HG03378 (cell line): Measurements from ENCODE around the gene USP24.

ENCODE experiments used
- ATAC-seq: cut with Tn5 transposase; IDR thresholded peaks from one replicate; pipeline ENCODE4 v1.9.1; 2021; ENCODE audit warnings: mild to moderate bottlenecking, moderate library complexity; ENCODE audit not compliant: unreplicated experiment

Gene USP24

DNA sequence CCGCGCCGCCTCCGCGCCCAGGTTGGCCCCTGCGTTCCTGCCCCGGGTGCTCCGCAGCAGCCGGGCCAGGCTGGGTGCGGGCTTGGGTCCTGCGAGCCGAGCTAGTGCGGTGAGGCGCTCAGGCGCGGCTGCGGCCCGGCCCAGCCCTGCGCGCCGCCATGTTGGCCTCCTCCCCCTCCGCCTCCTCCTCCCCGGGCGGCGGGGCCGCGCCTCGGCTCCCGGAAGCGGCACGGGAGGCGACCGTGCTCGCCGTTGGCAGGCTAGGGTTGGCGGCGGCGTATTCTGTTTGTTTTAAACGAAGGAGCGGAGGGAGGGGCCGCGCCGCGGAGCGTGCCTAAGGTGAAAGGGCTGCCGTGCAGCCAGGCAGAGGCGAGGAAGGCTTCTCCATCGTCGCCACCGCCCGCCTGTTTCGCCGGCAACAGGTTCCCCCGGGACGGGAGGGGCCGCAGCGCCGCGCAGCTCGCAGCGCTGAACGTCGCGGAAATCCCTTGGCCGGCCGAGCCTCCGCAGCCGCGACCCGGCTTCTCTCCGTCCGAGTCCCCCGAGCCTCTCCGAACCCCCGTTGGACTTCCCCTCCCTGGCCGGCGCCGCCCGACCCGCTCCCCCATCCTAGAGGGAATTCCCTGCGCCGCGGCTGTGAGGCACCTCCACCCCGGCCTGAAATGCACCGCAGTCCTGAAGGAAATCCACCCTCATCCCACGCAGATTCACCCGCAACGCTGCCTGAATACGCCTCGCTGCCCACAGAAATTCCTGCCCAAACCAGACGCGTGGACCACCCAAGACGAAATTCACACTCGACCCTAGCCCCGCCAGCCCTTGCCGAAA is at the start of gene USP24:
Gene USP24 (minus strand): TSS at position 171 of the 828 bp plus-strand sequence. CDS start 251 bp downstream, outside the sequence.
- peak; percentile 38 for ATAC-seq

DNA sequence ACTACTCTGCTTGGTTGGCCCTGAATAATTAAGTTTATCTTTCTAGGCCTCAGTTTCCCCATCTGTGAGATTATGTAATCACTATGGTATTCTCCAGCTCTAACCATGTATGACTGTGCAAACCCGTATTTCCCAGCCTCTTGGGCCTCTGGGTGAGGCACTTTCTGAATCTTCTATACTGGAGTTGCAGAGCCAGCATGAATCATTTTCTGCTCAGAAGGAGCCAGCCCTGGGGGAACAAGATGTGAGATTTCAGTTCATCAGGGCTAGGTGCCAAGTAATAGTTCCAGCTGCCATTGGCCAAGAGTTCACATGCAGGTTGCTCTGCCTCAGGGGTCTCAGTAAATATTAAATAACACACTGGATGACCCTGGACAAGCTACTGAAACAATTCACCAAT is 47.7 kb upstream of the USP24 start:
- no peak for ATAC-seq

DNA sequence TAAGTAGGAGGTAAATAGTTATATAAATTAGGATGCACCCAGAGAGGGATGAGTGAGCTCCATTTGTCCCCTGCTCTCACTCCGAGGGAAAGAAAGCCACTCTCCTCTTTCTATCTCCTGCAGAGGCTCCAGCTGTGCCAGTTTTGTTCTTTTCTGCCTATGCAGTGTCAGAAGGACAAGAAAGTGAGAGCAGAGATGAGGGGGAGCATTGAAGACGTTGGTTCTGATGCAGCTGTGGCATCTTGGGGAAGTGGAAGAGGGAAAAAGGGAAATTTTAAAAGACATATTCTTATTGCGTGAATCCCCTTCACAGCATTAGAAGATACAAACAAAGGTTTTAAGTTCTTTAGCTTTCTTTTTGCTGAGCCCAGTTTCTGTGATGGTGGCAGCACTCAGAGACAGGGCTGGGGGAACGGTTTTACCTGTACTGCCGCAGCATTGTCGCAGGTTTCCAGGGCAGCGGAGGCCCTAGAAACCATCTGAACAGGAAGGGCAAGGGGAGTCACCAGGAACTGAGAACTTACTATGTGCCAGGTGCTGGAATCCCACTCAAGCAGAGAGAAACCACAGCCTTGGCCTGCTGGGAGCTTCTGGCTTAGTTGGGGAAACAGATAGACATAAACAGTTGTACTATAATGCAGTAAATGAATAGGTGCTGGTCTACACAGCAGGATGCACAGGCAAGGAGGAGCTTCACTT is 44.9 kb upstream of the USP24 start:
- peak; percentile 35 for ATAC-seq

DNA sequence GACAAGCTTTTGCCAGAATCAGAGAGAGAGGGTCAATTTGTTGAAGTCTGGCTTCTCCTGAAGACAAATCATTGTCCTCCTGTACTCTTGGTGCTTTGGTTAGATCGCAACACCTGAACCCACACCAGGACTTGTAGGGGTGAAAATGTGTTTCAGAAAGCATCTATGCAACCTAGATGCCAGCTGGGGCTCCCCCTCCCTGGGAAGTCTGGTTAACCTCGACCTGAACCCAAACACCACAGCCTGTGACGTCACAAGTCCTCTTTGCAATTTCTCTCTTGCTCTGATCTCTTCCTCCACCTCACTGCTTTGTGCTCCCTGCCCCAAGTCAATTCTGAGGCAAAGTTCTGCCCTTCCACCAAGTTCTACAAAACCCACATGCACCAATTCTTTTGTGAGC is 42.8 kb upstream of the USP24 start:
- peak; percentile 66 for ATAC-seq

DNA sequence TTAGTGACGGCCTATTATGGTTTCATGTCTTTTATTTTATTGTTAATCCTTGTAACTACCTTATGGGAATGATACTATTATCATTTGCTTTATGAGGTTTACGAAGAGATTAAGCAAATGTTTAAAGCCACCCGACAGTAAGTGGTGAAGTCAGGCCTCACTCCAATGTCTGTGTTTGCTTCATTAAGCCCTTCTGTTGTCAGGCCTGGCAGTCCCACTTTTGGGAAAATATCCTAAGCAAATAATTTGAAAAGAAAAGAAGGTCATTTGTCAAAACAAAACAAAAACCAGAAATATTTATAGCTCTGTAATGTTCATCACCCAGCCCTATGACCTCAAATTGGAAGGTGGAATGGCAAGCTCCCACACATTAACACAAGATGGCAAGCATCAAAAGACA is 40.7 kb upstream of the USP24 start:
- ATAC-seq: peak; percentile 6

DNA sequence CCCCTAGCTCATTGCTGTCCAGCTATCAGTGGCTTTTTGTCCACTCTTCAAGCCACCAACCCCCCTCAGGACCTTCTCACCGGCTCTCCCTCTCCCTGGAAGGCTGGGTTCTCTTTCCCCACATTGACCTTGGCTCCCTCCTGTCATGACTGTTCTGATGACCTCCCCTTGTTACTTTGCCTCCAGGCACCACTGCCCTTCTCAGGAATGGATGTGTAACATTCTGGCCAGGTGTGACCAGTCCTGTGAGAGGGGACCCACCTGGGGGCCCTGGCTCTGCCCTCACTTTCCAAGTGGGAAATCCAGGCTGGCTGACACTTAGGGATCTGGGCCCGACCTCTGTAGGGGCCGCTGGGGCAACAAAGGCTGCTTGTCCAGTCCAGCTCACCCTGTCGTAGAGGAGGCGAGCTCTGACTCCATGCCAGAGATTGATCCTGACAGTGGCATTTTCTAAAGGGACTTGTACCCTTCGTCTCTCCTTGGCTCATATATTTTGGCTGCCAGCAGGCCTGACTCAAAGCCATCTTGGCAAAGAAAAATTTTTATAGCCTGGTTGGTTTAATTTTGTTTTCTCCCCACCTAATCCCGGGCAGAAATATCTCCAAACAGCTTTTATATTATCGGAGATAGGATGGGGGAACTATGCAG is 37.9 kb upstream of the USP24 start:
- no peak for ATAC-seq

- no peak for ATAC-seq
Measured at GRCh38 chr1:55250399-55251075, 35.4 kb upstream of the USP24 start.

GRCh38 chr1:55249646-55250398 is 34.7 kb upstream of the USP24 start:
- ATAC-seq: no peak

DNA sequence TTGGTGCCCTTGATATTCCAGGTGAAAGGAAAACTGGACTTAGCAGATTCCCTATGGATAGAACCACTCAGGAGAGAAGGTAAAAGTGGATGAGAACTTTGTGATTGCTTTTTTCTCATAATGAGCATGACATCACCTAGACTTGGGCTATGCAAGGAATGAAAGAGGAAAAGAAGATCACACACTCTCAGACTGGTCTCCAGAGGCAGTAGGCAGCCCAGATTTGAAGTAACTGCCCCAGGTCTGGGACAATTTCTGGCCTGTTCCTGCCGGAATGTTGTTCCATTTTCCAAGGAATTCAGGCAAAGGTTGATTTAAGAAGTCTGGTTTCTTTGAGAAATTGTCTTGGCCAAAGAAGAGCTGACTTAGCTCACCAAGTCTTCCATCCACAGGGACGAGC is 31.7 kb upstream of the USP24 start:
- ATAC-seq: no peak

DNA sequence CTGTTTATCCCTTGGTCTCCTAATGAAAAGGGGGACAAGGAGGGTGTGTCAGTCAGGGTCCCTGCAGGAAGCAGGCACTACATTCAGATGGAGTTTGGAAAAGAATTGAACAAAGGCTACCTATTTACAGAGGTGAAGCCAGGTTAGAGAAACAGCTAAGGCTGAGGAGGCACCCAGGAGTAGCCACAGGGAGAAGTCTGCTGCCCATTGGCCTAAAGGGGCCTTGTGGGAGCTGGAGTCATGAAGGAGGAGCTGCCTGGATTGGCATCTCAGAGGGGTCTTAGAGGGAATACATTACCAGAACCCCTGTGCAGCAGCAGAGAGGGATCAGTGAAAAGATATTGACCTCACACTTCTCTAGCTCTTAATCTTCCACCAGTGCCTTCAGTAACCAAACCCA is 31.2 kb upstream of the USP24 start:
- ATAC-seq: no peak

GRCh38 chr1:55245781-55246180 is 30.6 kb upstream of the USP24 start:
- ATAC-seq: no peak

DNA sequence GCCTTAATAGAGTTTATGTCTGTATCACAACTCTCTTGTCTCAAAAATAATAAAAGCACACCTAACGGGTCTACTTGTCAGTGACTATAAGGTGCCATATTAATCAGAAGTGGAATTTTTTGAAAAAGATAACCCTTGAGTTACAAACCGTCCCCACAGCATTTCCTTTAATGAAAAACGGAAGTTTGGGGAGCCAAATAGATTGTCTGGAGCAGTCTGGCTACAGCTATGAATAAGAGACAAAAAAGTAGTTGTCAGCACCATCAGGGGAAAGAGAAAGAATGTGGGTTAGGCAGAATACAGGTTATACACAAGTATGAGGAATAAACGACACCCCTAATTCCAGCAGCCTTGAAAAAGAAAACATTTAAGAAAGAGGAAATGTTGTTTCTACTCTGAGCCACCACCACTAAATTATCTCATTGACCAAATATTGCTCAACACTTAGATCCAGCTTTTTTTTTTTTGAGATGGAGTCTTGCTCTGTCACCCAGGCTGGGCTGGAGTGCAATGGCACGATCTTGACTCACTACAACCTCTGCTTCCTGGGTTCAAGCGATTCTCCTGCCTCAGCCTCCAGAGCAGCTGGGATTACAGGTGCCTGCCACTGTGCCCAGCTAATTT is 29.4 kb upstream of the USP24 start:
- ATAC-seq: no peak

DNA sequence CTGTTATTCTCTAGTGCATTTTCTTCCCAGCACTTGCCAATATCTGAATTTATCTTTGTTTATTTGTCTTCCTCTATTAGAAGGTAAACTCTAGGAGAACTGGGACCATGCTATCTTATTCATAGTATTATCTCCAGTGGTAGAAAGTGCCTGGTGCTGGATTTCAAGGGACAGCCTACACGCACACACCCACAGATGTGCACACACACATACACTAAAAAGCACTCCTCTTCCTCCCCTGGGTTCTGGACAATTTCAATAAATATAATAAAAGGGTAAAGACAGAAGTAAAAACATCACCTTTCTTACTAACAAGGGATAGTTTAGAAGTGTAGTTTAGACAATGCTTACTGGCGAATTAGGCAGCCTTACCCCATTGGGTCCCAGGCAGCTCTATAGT is 28.5 kb upstream of the USP24 start:
- no peak for ATAC-seq

DNA sequence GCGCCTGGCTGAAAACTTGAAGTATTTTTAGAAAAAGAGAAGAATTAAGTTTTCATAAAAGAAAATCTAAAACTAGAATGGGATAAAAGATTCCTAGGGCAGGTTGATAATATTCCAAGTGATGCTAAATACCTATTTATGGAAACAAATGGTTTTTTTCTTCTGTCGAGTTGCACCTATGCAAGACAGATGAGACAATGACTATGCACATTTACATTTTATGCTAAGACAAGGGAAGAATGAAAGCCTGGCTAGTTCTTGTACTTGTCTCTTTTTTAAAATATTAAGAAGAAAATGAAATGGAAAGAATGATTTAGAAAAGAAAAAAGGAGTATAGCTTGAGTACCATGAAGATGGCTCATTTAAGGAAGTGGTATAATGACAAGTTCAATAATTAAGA is 24.4 kb upstream of the USP24 start:
- ATAC-seq: no peak

- ATAC-seq: no peak
Measured at GRCh38 chr1:55235722-55236121, 20.6 kb upstream of the USP24 start.

DNA sequence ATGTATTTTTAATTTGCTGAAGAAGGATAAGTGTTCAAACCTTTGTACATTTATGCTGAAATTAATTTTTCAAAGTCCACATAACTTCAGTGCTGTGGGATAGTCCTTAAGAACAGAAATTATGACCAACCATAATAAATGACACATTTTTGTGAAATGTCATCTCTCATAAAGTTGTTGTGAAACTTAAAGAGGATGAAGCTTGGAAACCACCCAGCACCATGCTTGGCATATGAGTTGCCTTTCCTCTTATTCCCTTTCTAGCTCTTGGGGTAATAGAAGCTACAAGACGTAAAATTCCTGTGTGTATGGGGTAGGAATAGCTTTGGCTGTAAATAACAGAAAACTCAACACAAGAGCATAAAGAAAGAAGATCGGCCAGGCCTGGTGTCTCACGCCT is 18.9 kb upstream of the USP24 start:
- no peak for ATAC-seq

DNA sequence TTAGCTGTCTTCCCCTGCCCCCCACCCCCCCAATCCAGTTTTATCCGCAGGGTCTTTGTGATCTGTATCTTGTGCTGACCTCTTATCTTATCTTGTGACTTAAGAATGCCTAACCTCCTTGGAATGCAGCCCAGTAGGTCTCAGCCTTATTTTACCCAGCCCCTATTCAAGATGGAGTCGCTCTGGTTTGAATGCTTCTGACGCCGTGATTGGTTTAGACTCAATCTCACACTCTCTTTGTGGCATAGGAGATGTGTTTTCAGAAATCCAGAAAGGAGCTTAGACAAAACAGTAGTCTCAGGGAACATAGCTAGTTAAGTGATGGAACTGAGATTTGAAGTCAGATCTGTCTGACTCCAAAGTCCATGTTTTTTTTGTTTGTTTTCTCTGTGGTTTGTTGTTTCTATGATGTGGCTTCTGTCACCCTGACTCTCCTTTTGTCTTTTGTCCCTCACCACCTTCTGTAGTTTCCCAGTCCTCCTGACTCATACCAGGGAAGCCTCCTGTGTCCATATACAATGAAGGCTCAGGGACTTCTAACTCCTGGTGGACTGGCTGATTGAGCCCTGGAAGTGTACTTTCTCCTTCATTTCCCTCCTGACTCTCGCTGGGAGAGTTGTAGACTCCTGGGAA is 18.1 kb upstream of the USP24 start:
- no peak for ATAC-seq

GRCh38 chr1:55232448-55233144 is 17.4 kb upstream of the USP24 start:
- no peak for ATAC-seq

DNA sequence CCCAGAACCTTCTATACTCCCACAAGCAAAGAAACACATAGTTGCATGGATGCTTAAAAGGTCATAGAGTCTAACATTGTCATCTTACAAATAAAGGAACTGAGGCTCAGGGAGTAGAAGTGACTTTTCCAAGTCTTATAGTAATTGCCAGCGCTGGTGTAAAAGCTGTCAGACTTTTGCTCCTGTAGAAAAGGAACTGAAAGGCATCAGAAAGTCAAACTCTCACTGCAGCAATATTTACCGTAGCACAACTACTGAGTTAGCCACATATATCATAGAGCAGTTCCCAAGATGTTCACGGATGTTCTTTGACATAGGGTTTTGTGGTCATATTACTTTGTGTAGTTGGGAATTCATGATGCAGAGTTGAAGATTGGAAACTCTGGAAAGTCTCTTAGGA is 16.6 kb upstream of the USP24 start:
- ATAC-seq: no peak
